GM18907 (cell line): ENCODE measurements around the gene CTBS.
"Not testable (repeated sequence)": the region's sequence is repeated elsewhere in the genome, so short reads cannot be mapped to it uniquely, and the experiment has no call there.

Experiments used
- ATAC-seq: cut with Tn5 transposase; IDR thresholded peaks from one replicate; pipeline ENCODE4 v1.9.1; 2021; ENCODE audit warnings: mild to moderate bottlenecking, moderate library complexity; ENCODE audit not compliant: unreplicated experiment

The CTBS gene

DNA sequence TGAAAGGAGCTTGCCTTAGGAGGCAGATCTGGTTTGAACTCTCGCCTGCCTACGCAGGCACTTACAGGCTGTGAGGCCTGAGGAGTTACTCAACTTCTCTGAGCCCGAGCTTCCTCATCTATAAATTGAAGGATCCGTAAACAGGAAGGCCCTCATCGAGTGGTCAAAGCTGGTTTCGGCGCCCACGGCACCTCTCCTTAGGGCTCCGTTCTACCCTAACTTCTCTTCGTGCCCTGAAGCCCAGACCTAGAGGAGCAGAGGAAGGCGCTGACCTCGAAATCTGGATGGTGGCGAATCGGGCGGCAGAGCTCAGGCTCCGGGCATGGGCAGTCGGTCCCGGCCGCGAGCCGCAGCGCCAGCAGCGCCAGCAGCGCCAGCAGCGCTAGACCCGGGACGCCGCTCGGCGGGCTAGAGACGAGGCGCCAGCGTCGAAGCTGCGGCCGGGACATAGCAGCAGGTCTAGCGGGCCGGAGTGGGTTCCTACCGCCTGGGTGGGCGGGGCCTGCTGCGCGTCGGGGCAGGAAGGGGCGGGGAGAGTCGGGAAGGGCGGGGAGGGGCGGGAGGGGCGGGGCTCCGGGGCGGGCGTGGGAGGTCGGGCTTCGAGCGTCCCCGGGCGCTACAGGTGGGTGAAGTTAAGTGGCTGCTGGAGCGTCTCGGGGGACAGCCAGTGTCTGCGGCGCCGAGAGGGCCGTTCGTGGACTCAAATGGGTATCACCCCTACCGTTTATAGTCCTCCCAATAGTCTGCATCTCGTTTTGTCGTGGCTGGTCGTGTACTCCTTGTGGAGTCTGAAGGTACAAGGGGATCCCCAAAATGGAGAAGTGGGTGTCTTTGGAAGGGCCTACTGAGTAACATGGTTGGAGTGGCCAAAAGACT lies at the start of gene CTBS:
TSS of gene CTBS (minus strand) at position 474 of the 876 bp plus-strand sequence. CDS start at position 449, 25 bp downstream.
- peak; percentile 92 for ATAC-seq

- no peak for ATAC-seq
Measured at GRCh38 chr1:84621553-84621952, 47.3 kb upstream of the CTBS start.

- ATAC-seq: peak; percentile 96
Measured at GRCh38 chr1:84620720-84621313, 46.6 kb upstream of the CTBS start.

- ATAC-seq: no peak
Measured at GRCh38 chr1:84619383-84620102, 45.3 kb upstream of the CTBS start.

DNA sequence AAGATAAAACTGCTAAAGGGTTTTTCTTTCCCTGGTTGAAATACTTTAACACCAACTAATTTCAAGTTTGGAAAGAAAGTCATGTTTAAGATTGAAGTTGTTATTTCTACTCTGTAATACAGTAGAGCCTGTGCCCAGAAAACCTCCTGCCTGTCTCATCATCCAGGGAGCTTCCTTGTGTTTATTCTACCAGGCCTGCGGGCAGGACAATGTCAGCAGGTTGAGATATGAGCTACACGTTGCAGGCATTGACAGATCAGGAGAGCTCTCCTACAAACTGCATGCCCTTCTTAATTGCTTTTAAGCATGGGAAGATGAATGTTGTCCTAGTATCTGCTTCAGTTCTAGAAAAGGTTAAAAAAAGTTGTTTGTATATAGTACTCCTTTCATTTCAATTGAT lies 43.1 kb upstream of the CTBS start:
- no peak for ATAC-seq

- no peak for ATAC-seq
Measured at GRCh38 chr1:84615790-84616189, 41.5 kb upstream of the CTBS start.

GRCh38 chr1:84613887-84614286 lies 39.6 kb upstream of the CTBS start:
- ATAC-seq: no peak

DNA sequence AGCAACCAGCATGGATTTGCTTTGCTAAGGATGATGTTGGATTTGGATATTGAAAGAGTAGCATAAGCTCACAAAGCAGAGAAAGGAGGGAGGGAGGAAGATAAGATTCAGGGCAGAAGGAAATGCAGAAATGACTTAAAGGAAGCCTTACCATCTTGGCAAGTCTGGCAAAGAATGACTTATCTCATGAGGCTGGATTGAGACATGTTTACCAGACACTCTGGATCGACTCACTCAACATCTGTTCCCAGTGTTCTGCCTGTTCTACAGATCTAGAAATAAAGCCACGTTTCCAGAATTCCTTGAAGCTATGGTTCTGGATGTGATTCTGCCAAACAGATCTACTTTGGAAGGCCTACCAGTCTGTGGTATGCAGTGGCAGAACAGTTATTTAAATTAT lies 38.8 kb upstream of the CTBS start:
- ATAC-seq: no peak

DNA sequence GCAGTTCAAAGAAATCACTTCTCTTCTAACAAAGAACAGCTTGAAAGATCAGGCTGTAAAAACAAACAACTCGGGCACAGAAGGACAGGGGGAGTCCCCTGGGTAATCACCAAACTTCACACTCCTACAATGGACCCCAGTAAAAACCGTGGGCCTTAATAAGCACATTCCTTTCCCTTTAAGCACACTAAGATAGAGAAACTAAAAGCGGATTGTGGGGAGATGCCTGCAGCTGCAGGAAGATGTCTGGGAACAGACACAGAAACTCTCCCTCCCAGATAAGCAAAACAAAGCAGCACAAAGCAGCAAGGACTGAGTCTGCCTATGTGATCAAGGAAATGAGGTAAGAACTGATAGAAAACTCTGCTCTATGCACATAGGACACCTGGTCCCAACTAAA lies 37.6 kb upstream of the CTBS start:
- no peak for ATAC-seq

- no peak for ATAC-seq
Measured at GRCh38 chr1:84611091-84611490, 36.9 kb upstream of the CTBS start.

DNA sequence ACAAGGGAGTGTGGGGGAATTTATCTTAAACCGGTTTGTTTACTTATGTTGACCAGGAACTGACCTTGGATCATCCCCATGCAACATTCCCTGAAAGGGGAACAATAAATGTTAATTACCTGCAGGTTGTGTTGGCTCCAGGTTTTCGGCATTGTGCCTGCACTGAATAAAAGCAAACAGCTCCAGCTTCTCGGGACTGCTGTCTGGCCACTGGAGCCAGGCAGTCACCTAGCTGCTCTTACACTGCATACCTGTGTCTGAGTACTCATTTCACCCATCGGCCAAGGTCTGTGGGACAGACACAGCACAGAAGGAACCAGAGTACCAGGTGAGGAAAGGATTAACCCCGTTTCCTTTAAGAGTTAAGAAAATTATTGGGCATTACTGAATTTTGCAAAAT lies 32.7 kb upstream of the CTBS start:
- ATAC-seq: no peak

DNA sequence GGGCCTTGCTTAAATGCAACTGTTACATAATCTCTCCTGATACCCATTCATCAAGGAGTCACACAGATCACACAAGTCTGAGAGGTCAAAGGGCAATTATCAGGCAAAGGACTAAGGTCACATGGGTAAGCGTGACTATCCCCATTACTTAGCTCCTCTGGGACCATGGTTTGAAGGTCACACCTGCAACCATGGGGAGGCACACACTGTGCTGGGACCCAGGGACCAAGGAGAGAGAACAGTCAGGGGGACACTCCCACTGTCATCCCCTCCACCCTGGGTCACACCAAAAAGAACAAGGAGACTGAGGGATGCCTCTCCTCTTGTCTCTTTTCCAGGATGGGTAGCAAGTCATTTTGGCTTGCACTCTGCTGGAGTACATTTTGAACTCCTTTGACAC lies 30.9 kb upstream of the CTBS start:
- no peak for ATAC-seq

GRCh38 chr1:84603941-84604830 lies 29.9 kb upstream of the CTBS start:
- no peak for ATAC-seq

DNA sequence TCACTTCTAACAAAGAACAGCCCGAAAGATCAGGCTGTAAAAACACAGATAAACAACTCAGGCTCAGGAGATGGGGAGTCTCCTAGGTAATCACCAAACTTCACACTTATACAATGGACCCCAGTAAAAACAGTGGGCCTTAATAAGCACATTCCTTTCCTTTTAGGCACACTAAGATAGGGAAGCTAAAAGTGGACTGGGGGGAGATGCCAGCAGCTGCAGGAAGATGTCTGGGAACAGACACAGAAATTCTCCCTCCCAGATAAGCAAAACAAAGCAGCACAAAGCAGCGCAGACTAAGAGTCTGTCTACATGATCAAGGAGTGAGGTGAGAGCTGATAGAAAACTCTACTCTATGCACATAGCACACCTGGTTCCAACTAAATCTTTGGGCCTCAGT lies 29.0 kb upstream of the CTBS start:
- ATAC-seq: no peak

DNA sequence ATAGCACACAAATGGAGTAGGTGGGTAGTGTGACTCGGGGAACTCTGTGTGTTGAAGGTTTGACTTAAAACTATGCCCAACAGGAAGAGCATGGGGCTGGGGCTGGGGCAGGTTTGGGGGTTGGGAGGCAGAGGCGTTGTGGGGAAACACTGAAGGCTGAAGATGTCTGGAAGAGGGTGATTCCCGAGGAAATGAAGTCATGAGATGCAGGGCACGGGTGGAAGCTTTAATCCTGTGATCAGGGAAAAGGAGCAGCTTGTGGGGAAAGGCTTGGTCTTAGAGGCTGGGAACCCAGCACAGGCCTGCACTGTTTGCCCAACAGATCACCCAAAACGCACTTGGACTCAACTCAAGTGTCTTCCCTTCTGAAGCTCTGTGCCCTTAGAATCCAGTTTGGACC lies 26.6 kb upstream of the CTBS start:
- ATAC-seq: no peak

DNA sequence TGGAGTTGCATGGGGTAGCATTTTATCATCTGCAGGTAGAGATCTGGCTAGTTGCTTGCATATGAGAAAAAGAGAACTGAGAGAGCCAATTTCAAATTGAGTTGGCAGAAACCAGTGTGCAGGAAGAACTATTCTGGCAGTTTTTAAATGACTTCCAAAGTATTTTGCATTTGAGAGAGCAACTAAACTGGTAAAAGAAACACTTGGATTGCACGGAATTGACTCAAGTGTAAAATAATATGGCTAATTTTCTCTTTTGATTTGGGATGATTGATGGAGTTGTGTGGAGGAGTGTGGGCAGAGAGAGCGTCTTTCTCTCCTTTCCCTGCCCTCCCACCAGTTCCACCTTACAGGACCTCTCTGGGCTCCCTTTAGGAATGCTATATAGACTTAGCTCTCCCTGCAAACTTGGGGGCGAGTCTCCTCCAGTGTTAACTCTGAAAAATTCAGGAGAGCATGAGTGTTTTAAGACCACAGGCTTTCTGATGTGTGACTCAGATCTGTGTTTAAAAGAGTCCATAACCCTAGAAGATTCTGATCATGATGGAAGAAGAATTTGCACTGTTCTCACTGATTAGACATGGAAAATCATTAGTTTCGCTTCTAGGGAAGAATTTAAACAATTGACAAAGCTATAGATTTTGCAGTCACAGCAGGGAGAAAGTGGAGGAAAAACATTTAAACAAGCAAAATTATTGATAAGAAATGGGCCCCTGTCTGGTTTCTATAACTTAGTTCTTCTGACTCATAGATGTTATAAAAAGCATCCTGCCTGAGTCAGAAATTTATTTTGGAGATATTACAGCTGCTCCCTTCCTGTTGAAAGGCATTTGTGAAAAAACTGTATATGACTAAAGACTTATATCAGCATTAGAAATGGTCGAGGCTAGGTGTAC lies 24.9 kb upstream of the CTBS start:
- peak; percentile 86 for ATAC-seq

- ATAC-seq: peak; percentile 8
Measured at GRCh38 chr1:84598418-84598817, 24.2 kb upstream of the CTBS start.

GRCh38 chr1:84597011-84597410 lies 22.8 kb upstream of the CTBS start:
- no peak for ATAC-seq

GRCh38 chr1:84594959-84595358 lies 20.7 kb upstream of the CTBS start:
- ATAC-seq: not testable (repeated sequence)

DNA sequence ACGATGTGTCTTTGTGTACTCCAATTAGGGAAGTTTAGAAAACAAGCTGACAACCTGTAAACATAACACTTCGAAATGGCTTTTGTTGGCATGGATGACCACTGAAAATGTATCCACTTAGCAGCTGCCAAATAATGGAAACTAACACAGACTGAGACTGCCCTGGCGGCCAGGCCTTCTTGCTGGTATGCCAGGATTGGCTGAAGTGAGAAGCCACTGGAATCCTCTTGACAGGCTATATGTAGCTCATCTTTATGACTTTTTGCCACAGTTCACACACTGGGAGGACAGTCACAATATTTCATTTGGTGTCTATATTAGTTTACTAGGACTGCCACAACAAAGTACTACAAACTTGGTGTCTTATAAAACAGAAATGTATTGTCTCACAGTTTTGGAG lies 12.9 kb upstream of the CTBS start:
- no peak for ATAC-seq
